DND-41 (cell line): ENCODE data around the gene C19orf33.

ENCODE experiments used
- ATAC-seq: fragments of 200-7000 bp; cut with Tn5 transposase; 3 replicates; pipeline ENCODE4 v1.9.1; 2021; ENCODE audit warnings: low read depth; ENCODE audit not compliant: insufficient read depth
- DNase-seq: peaks from one replicate; pipeline ENCODE4 v3.0.0-alpha.2; 2020
- H2AFZ ChIP-seq: 2 replicates; pipeline ENCODE4 v1.6.0; 2012; ENCODE audit warnings: low read depth, low read length
- H3K27ac ChIP-seq: 2 replicates; pipeline ENCODE4 v1.5.1; 2012; ENCODE audit warnings: low read length, inconsistent platforms
- H3K27me3 ChIP-seq: fragments of 200-600 bp; sonication (generic); 2 replicates; pipeline ENCODE4 v1.6.0; 2012; ENCODE audit warnings: low read length, mild to moderate bottlenecking, inconsistent platforms; ENCODE audit not compliant: insufficient read depth, poor library complexity
- H3K36me3 ChIP-seq: 2 replicates; pipeline ENCODE4 v1.5.1; 2012; ENCODE audit warnings: low read length, inconsistent platforms; ENCODE audit not compliant: insufficient read depth
- H3K4me1 ChIP-seq: 2 replicates; pipeline ENCODE4 v1.5.1; 2012; ENCODE audit warnings: mild to moderate bottlenecking, low read length; ENCODE audit not compliant: insufficient read depth
- H3K4me2 ChIP-seq: 2 replicates; pipeline ENCODE4 v1.6.0; 2012; ENCODE audit warnings: mild to moderate bottlenecking, moderate library complexity, low read length, inconsistent platforms; ENCODE audit not compliant: insufficient read depth
- H3K4me3 ChIP-seq, 2 experiments: fragments of 200-600 bp in 1 of 2; shearing (Covaris generic) in 1 of 2; 2 replicates each; pipeline ENCODE4 v1.5.1; 2012 to 2016; ENCODE audit warnings: inconsistent platforms in 2 of 2, low read length in 2 of 2, mild to moderate bottlenecking in 2 of 2, low read depth in 1 of 2, moderate library complexity in 1 of 2
- H3K79me2 ChIP-seq: 2 replicates; pipeline ENCODE4 v1.6.0; 2012; ENCODE audit warnings: low read length, inconsistent platforms; ENCODE audit not compliant: insufficient read depth
- H3K9ac ChIP-seq: 2 replicates; pipeline ENCODE4 v1.6.0; 2012; ENCODE audit warnings: low read depth, mild to moderate bottlenecking, inconsistent platforms, low read length, moderate library complexity
- H3K9me3 ChIP-seq: 2 replicates; pipeline ENCODE4 v1.5.1; 2012; ENCODE audit warnings: low read length, moderate library complexity, mild to moderate bottlenecking, inconsistent platforms; ENCODE audit not compliant: insufficient read depth, severe bottlenecking
- H4K20me1 ChIP-seq: 2 replicates; pipeline ENCODE4 v1.6.0; 2012; ENCODE audit warnings: low read length; ENCODE audit not compliant: insufficient read depth
- EZH2 ChIP-seq: IDR thresholded peaks from 3 replicates; pipeline ENCODE4 v1.6.1; 2012; ENCODE audit warnings: borderline replicate concordance, low read depth, mild to moderate bottlenecking, moderate library complexity, low read length, inconsistent platforms; ENCODE audit not compliant: severe bottlenecking
- TF ChIP-seq, protein P1 (sequence below): IDR thresholded peaks from 2 replicates; pipeline ENCODE4 v1.5.1; 2012; ENCODE audit warnings: borderline replicate concordance, low read length, moderate library complexity, mild to moderate bottlenecking; ENCODE audit not compliant: poor library complexity, severe bottlenecking; ENCODE audit errors: extremely low read depth

The C19orf33 gene

GRCh38 chr19:38340927-38341326 lies 36.9 kb downstream of the C19orf33 start:
- Histone ChIP-seq H3K27ac (no peak overlapping the region), H3K27me3 (no peaks in the 10 kb centered on the region), H2AFZ (no peak overlapping the region), H3K9ac (no peak overlapping the region), H4K20me1 (peaks cover 10% of the 10 kb centered on the region), H3K9me3 (no peaks in the 10 kb centered on the region), H3K4me1 (peaks cover 16% of the 10 kb centered on the region), H3K4me3 (no peak overlapping the region), H3K36me3 (peaks cover 18% of the 10 kb centered on the region), H3K79me2 (peaks cover 4% of the 10 kb centered on the region; the same call in 1 of the 2 replicates), H3K4me2 (no peak overlapping the region)
- ATAC-seq = no peak
- TF ChIP-seq EZH2 = no peak
- TF ChIP-seq, protein P1, sequence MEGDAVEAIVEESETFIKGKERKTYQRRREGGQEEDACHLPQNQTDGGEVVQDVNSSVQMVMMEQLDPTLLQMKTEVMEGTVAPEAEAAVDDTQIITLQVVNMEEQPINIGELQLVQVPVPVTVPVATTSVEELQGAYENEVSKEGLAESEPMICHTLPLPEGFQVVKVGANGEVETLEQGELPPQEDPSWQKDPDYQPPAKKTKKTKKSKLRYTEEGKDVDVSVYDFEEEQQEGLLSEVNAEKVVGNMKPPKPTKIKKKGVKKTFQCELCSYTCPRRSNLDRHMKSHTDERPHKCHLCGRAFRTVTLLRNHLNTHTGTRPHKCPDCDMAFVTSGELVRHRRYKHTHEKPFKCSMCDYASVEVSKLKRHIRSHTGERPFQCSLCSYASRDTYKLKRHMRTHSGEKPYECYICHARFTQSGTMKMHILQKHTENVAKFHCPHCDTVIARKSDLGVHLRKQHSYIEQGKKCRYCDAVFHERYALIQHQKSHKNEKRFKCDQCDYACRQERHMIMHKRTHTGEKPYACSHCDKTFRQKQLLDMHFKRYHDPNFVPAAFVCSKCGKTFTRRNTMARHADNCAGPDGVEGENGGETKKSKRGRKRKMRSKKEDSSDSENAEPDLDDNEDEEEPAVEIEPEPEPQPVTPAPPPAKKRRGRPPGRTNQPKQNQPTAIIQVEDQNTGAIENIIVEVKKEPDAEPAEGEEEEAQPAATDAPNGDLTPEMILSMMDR = no peak
- DNase-seq = no peak

DNA sequence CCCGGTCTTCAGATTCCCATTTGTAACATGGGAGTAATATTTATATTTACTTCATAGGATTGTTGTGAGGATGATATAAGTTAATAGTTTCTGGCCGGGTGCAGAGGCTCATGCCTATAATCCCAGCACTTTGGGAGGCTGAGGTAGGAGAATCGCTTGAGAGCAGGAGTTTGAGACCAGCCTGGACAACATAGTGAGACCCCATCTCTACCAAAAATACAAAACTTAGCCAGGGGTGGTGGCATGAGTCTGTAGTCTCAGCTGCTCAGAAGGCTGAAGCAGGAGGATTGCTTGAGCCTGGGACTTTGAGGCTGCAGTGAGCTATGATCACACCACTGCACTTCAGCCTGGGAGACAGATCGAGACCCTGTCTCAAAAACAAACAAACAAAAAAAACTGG lies 42.8 kb downstream of the C19orf33 start:
- Histone ChIP-seq H3K4me2 (no peak overlapping the region), H3K4me1 (no peaks in the 10 kb centered on the region), H3K36me3 (peaks cover 8% of the 10 kb centered on the region), H3K79me2 (no peaks in the 10 kb centered on the region), H3K27me3 (no peaks in the 10 kb centered on the region), H3K9me3 (no peaks in the 10 kb centered on the region), H3K4me3 (no peak overlapping the region), H4K20me1 (0 out of 2 replicates have a peak, but pooled peaks cover 5% of the 10 kb centered on the region), H3K27ac (no peak overlapping the region), H2AFZ (no peak overlapping the region), H3K9ac (no peak overlapping the region)
- TF ChIP-seq EZH2 = no peak
- TF ChIP-seq, protein P1 = no peak
- ATAC-seq (no peak), DNase-seq (no peak)

DNA sequence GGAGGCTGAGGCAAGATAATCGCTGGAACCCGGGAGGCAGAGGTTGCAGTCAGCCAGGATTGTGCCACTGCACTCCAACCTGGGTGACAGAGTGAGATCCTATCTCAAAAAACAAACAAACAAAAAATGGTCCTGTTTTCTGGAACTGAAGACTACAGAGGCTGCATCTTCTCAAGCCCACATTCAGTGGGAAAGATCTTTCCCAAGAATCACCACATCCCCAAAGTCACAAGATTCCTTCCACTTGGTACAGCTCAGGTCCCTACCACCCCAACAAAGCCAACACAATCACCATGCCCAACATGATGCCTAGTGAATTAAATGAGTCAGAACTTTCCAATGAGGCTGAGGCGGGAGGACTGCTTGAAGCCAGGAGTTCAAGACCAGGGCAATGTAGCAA lies 46.8 kb downstream of the C19orf33 start:
- DNase-seq = no peak
- no peak for ATAC-seq

More for the DNA sequence above, 46.8 kb downstream of the C19orf33 start:
- no peak overlapping the region for H2AFZ ChIP-seq
- TF ChIP-seq, protein P1 = no peak
- TF ChIP-seq EZH2 = no peak
- no peaks in the 10 kb centered on the region for H4K20me1 ChIP-seq
- H3K36me3 ChIP-seq = no peaks in the 10 kb centered on the region
- no peaks in the 10 kb centered on the region for H3K79me2 ChIP-seq
- no peaks in the 10 kb centered on the region for H3K9me3 ChIP-seq
- no peak overlapping the region for H3K4me2 ChIP-seq
- H3K27me3 ChIP-seq = no peaks in the 10 kb centered on the region
- no peak overlapping the region for H3K27ac ChIP-seq
- no peaks in the 10 kb centered on the region for H3K4me1 ChIP-seq
- H3K9ac ChIP-seq = no peak overlapping the region
- H3K4me3 ChIP-seq = no peak overlapping the region
